Thoracic aorta (tissue), 2 donors: Measurements from ENCODE around the gene ANKRD1. TPM values are rescaled to one million over a fixed set of nuclear protein-coding genes. Genes with fewer than 3 reads are reported as not detected.
"Not testable (repeated sequence)": the region's sequence is repeated elsewhere in the genome, so short reads cannot be mapped to it uniquely, and the experiment has no call there.

ENCODE experiments used
- ATAC-seq: fragments of 150-250 bp; one replicate; pipeline ENCODE4 v1.8.0; 2017; ENCODE audit warnings: low read depth; ENCODE audit not compliant: insufficient number of reproducible peaks, low FRiP score
- DNase-seq: peaks from one replicate; pipeline ENCODE4 v3.0.0-alpha.2; 2020; ENCODE audit warnings: low spot score
- H3K27ac ChIP-seq, 2 donors: fragments of 200-600 bp; sonication (generic); 1 replicate in 1 of 2; 2 replicates in 1 of 2; pipeline ENCODE4 v1.5.1; 2016; ENCODE audit warnings: mild to moderate bottlenecking in 2 of 2, moderate library complexity in 2 of 2
- H3K27me3 ChIP-seq: fragments of 200-600 bp; sonication (generic); replicated peaks from 2 replicates; pipeline ENCODE4 v1.6.0; 2016; ENCODE audit warnings: mild to moderate bottlenecking; ENCODE audit not compliant: insufficient read depth
- H3K36me3 ChIP-seq: fragments of 200-600 bp; sonication (generic); one replicate; pipeline ENCODE4 v1.5.1; 2016
- H3K4me1 ChIP-seq, 2 donors: fragments of 200-600 bp; sonication (generic); 1 replicate in 1 of 2; 2 replicates in 1 of 2; pipeline versions ENCODE4 v1.5.1 to v1.6.0; 2016; ENCODE audit warnings: low read depth in 2 of 2, mild to moderate bottlenecking in 1 of 2; ENCODE audit not compliant: control insufficient read depth in 1 of 2
- H3K4me3 ChIP-seq: fragments of 200-600 bp; sonication (generic); 2 replicates; pipeline ENCODE4 v1.5.1; 2016; ENCODE audit warnings: mild to moderate bottlenecking
- H3K9me3 ChIP-seq: fragments of 200-600 bp; sonication (generic); 2 replicates; pipeline ENCODE4 v1.5.1; 2016
- CTCF ChIP-seq: fragments of 200-600 bp; sonication (generic); IDR thresholded peaks from one replicate; pipeline ENCODE4 v1.5.1; 2019; ENCODE audit warnings: antibody characterized with exemption
- total RNA-seq, 2 donors: library from RNA; depleted of rRNA; stranded (reverse); fragments of >200 nt; gene quantifications; one replicate each; pipeline versions ENCODE4 v1.1.0 to v1.2.3, GENCODE V29; 2016

Gene ANKRD1
- total RNA-seq, 2 donors from 2014 or later = 2.8 to 6.6 TPM

GRCh38 chr10:90884431-90884830, 36.5 kb downstream of the ANKRD1 start:
- H3K9me3 ChIP-seq = no peaks in the 10 kb centered on the region
- H3K4me3 ChIP-seq = no peak overlapping the region
- no peak for DNase-seq
- no peaks in the 10 kb centered on the region for H3K4me1 ChIP-seq
- TF ChIP-seq CTCF = no peak
- H3K27me3 ChIP-seq = no peaks in the 10 kb centered on the region
- H3K36me3 ChIP-seq = peaks cover 20% of the 10 kb centered on the region
- H3K27ac ChIP-seq = no peak overlapping the region
- ATAC-seq = no peak

- ATAC-seq, H3K9me3 ChIP-seq, DNase-seq, H3K27ac ChIP-seq, H3K4me3 ChIP-seq, H3K27me3 ChIP-seq, H3K4me1 ChIP-seq: not testable (repeated sequence)
- TF ChIP-seq CTCF = peak; percentile 63
- H3K36me3 ChIP-seq = peaks cover 34% of the 10 kb centered on the region
Observed at GRCh38 chr10:90880059-90880719, 40.7 kb downstream of the ANKRD1 start.

GRCh38 chr10:90879062-90879461, 41.8 kb downstream of the ANKRD1 start:
- no peak for DNase-seq
- Histone ChIP-seq H3K36me3 (peaks cover 34% of the 10 kb centered on the region), H3K9me3 (no peaks in the 10 kb centered on the region), H3K27me3 (no peaks in the 10 kb centered on the region), H3K27ac (no peak overlapping the region), H3K4me1 (no peaks in the 10 kb centered on the region), H3K4me3 (no peak overlapping the region)
- ATAC-seq = no peak
- TF ChIP-seq CTCF = no peak

GRCh38 chr10:90872648-90873020, 48.3 kb downstream of the ANKRD1 start:
- Histone ChIP-seq H3K9me3 (no peaks in the 10 kb centered on the region), H3K27ac (no peak overlapping the region), H3K4me3 (peak overlapping the region; percentile 82), H3K36me3 (peaks cover 13% of the 10 kb centered on the region), H3K27me3 (no peaks in the 10 kb centered on the region), H3K4me1 (peaks cover 8 to 12% of the 10 kb centered on the region in 2 donors)
- no peak for TF ChIP-seq CTCF
- ATAC-seq (no peak), DNase-seq (no peak)

- peak within 1 kb of the TSS; percentile 82 for H3K4me3 ChIP-seq
Observed at GRCh38 chr10:90871766-90872647, 48.9 kb downstream of the ANKRD1 start, which contains the start of gene RPP30. Gene RPP30, plus strand, starts transcription at chr10:90871974. Its CDS starts 13 bp downstream, at chr10:90871987.

More at GRCh38 chr10:90871766-90872647, 48.9 kb downstream of the ANKRD1 start, which contains the start of gene RPP30:
- Histone ChIP-seq H3K27ac (peak within 1 kb of the TSS; percentile 15 to 33), H3K36me3 (peaks cover 9% of the 10 kb centered on the region), H3K9me3 (no peaks in the 10 kb centered on the region), H3K4me1 (peaks cover 8 to 12% of the 10 kb centered on the region in 2 donors), H3K27me3 (no peaks in the 10 kb centered on the region)
- TF ChIP-seq CTCF = no peak
- ATAC-seq (peak; percentile 89), DNase-seq (peak; percentile 47)
